Activated T-cell treated with anti-CD3 and anti-CD28 coated beads, Interleukin-2, amount 50 U/mL, for 48 hours (primary cell): ENCODE results near the gene ZDHHC8.

ENCODE experiments used
- DNase-seq, 2 experiments: peaks; one replicate each; pipeline ENCODE4 v3.0.0-alpha.2; 2020

ZDHHC8 gene

GRCh38 chr22:20181194-20181883, 49.7 kb downstream of the ZDHHC8 start:
- DNase-seq, result no peak

- no peak for DNase-seq
Observed at GRCh38 chr22:20181884-20182236, 50.3 kb downstream of the ZDHHC8 start.

- DNase-seq, result no peak
Observed at GRCh38 chr22:20182365-20182764, 50.8 kb downstream of the ZDHHC8 start.

- DNase-seq, result no peak
Observed at GRCh38 chr22:20183101-20183500, 51.5 kb downstream of the ZDHHC8 start.

GRCh38 chr22:20183823-20184222, 52.2 kb downstream of the ZDHHC8 start:
- no peak for DNase-seq

- no peak for DNase-seq
Observed at GRCh38 chr22:20184501-20185165, 53.0 kb downstream of the ZDHHC8 start.

- DNase-seq, result no peak
Observed at GRCh38 chr22:20185750-20186149, 54.1 kb downstream of the ZDHHC8 start.

GRCh38 chr22:20186183-20186870, 54.7 kb downstream of the ZDHHC8 start:
- DNase-seq, result no peak

- DNase-seq, result no peak
Observed at GRCh38 chr22:20186871-20187546, 55.4 kb downstream of the ZDHHC8 start.

GRCh38 chr22:20187777-20188566, 56.4 kb downstream of the ZDHHC8 start:
- DNase-seq, result no peak

GRCh38 chr22:20188567-20188877, 56.9 kb downstream of the ZDHHC8 start:
- DNase-seq, result no peak

- DNase-seq, result no peak
Observed at GRCh38 chr22:20191000-20191515, 59.5 kb downstream of the ZDHHC8 start.

- DNase-seq, result no peak
Observed at GRCh38 chr22:20191803-20192202, 60.2 kb downstream of the ZDHHC8 start.

GRCh38 chr22:20192293-20192971, 60.8 kb downstream of the ZDHHC8 start:
- DNase-seq, result no peak

GRCh38 chr22:20192972-20193760, 61.6 kb downstream of the ZDHHC8 start:
- no peak for DNase-seq

GRCh38 chr22:20193761-20194494, 62.3 kb downstream of the ZDHHC8 start:
- DNase-seq, result no peak

- DNase-seq, result no peak
Observed at GRCh38 chr22:20194681-20195593, 63.3 kb downstream of the ZDHHC8 start.

GRCh38 chr22:20196094-20196842, 64.7 kb downstream of the ZDHHC8 start:
- DNase-seq, result no peak
